Measurements from ENCODE around the gene FRAS1.

DNA sequence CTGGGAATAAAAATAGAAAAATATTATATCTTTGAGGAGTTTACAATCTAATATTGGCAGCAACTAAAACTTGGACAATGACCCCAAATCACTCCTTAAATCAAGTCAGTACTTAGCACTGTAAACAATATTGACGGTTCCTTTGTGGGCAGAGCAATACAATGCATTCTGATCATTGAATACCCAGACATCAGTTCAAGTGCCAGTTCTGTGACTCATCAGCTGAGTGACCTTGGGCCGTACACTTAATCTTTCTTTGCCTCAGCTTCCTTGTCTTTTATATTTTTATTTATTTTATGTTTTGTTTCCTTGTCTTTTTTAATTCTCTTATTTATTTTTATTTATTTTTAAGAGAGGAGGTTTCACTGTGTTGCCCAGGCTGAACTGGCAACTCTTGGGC lies 382.2 kb downstream of the FRAS1 start:
- no peak for TF ChIP-seq POLR2AphosphoS5 (IDR thresholded peaks at IDR 0.05; ENCODE audit: insufficient read depth in 1 of 2, low read depth in 1 of 2)
- no peak for TF ChIP-seq CTCF (IDR thresholded peaks at IDR 0.05)

Data from vagina (tissue), 2 donors.